ENCODE measurements around the gene FAM120AOS. TPM values are rescaled to one million over a fixed set of nuclear protein-coding genes. Genes with fewer than 3 reads are reported as not detected.

The FAM120AOS gene
- total RNA-seq, 1 experiment from 2014 or later: 31.2 TPM

GRCh38 chr9:93459432-93459847, 6.1 kb upstream of the FAM120AOS start (continued):
- TF ChIP-seq, protein P1, sequence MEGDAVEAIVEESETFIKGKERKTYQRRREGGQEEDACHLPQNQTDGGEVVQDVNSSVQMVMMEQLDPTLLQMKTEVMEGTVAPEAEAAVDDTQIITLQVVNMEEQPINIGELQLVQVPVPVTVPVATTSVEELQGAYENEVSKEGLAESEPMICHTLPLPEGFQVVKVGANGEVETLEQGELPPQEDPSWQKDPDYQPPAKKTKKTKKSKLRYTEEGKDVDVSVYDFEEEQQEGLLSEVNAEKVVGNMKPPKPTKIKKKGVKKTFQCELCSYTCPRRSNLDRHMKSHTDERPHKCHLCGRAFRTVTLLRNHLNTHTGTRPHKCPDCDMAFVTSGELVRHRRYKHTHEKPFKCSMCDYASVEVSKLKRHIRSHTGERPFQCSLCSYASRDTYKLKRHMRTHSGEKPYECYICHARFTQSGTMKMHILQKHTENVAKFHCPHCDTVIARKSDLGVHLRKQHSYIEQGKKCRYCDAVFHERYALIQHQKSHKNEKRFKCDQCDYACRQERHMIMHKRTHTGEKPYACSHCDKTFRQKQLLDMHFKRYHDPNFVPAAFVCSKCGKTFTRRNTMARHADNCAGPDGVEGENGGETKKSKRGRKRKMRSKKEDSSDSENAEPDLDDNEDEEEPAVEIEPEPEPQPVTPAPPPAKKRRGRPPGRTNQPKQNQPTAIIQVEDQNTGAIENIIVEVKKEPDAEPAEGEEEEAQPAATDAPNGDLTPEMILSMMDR (IDR thresholded peaks at IDR 0.05 in 2 of 3, conservative IDR thresholded peaks at IDR 0.05 in 1 of 3; ENCODE audit: borderline replicate concordance in 1 of 3, insufficient read depth in 1 of 3, low read depth in 2 of 3, low read length in 2 of 3): no peak
- TF ChIP-seq ZBTB33 (IDR thresholded peaks at IDR 0.05; ENCODE audit: extremely low read depth, insufficient replicate concordance, low read length) (no peak), YY1 (IDR thresholded peaks at IDR 0.05; ENCODE audit: extremely low read depth, insufficient replicate concordance, low read depth, low read length) (no peak), SRF (IDR thresholded peaks at IDR 0.05; ENCODE audit: low read depth) (no peak)

GRCh38 chr9:93458712-93459111, 5.3 kb upstream of the FAM120AOS start:
- H3K4me2 ChIP-seq (ENCODE audit: low read length): no peak overlapping the region
- ATAC-seq: no peak
- intact Hi-C loops (cut with micrococcal nuclease): loop anchor here (10.0 kb wide), 1 partner anchor 294 kb away; no protein-coding TSS in a partner anchor

More at GRCh38 chr9:93458712-93459111, 5.3 kb upstream of the FAM120AOS start:
- H3K4me1 ChIP-seq (ENCODE audit: control insufficient read depth in 1 of 2, insufficient read depth in 2 of 2, low read length in 2 of 2): peaks cover 6 to 7% of the 10 kb centered on the region in 2 experiments
- TF ChIP-seq, protein P1 (IDR thresholded peaks at IDR 0.05 in 2 of 3, conservative IDR thresholded peaks at IDR 0.05 in 1 of 3; ENCODE audit: borderline replicate concordance in 1 of 3, insufficient read depth in 1 of 3, low read depth in 2 of 3, low read length in 2 of 3): no peak
- no peak overlapping the region for H3K9ac ChIP-seq (ENCODE audit: low read length)
- CTCF ChIA-PET: no interaction called here
- no peaks in the 10 kb centered on the region for H3K9me3 ChIP-seq (ENCODE audit: control insufficient read depth in 1 of 2, insufficient read depth in 1 of 2, low read depth in 1 of 2, low read length in 2 of 2)
- no peak overlapping the region for H3K27ac ChIP-seq (ENCODE audit: low read depth, low read length)
- no peaks in the 10 kb centered on the region for H3K27me3 ChIP-seq (ENCODE audit: insufficient read depth, low read length)
- H3K36me3 ChIP-seq (ENCODE audit: control insufficient read depth in 1 of 2, insufficient read depth in 2 of 2, low read length in 2 of 2): peaks cover 0 to 13% of the 10 kb centered on the region in 2 experiments; a peak in 1 of 4 replicates
- DNase-seq (ENCODE audit: low read depth, low spot score): no peak
- no TSS peak for BruUV-seq (replicated peaks)
- no peak overlapping the region for H2AFZ ChIP-seq (ENCODE audit: low read depth, low read length, poor library complexity, severe bottlenecking)
- H3K4me3 ChIP-seq (replicated peaks in 1 of 2; ENCODE audit: low read depth in 1 of 2, low read length in 2 of 2): no peak overlapping the region
- peaks cover 100% of the 10 kb centered on the region for H3K79me2 ChIP-seq (ENCODE audit: insufficient read depth, low read length)
- H4K20me1 ChIP-seq (ENCODE audit: insufficient read depth): peaks cover 28% of the 10 kb centered on the region; the same call in 1 of the 2 replicates
- RAD21 ChIA-PET (ENCODE audit: low non-redundant PET in 1 of 2, low total read pairs in 2 of 2, uncharacterized antibody in 2 of 2, unreplicated experiment in 2 of 2): no interaction called here
- H3K9me2 ChIP-seq (ENCODE audit: insufficient read depth): no peaks in the 10 kb centered on the region
- POLR2A ChIA-PET: no interaction called here

All from HCT116 (cell line).